Measurements from ENCODE around the gene PPCDC. TPM values are rescaled to one million over a fixed set of nuclear protein-coding genes. Genes with fewer than 3 reads are reported as not detected.
A peak's percentile ranks its signal among the peaks of the same experiment; 100 is the strongest.

The PPCDC gene
- total RNA-seq, 6 experiments from 2014 or later = 9.8 to 12.3 (median 11.2) TPM

GRCh38 chr15:75029378-75030022 lies 6.1 kb downstream of the PPCDC start:
- Mint-ChIP-seq H3K36me3 (ENCODE audit: low read depth) (no peaks in the 10 kb centered on the region), H3K27ac (peak overlapping the region; percentile 93), H3K9me3 (no peaks in the 10 kb centered on the region), H3K27me3 (ENCODE audit: insufficient read depth) (peaks cover 1% of the 10 kb centered on the region), H3K4me3 (peak overlapping the region; percentile 84), H3K4me1 (ENCODE audit: low read depth) (peaks cover 29% of the 10 kb centered on the region)
- TF ChIP-seq CTCF (IDR thresholded peaks at IDR 0.05) = peak; percentile 98
- DNase-seq = peak; percentile 84

- Mint-ChIP-seq H3K36me3 (ENCODE audit: low read depth) (no peaks in the 10 kb centered on the region), H3K9me3 (no peaks in the 10 kb centered on the region), H3K4me1 (ENCODE audit: low read depth) (peaks cover 29% of the 10 kb centered on the region), H3K27ac (peak overlapping the region; percentile 93), H3K27me3 (ENCODE audit: insufficient read depth) (peaks cover 1% of the 10 kb centered on the region), H3K4me3 (no peak overlapping the region)
- TF ChIP-seq CTCF (IDR thresholded peaks at IDR 0.05) = no peak
- no peak for DNase-seq
Observed at GRCh38 chr15:75030023-75030413, 6.6 kb downstream of the PPCDC start.

- no peak overlapping the region for H3K4me3 Mint-ChIP-seq
- TF ChIP-seq CTCF (IDR thresholded peaks at IDR 0.05) = peak; percentile 31
- no peaks in the 10 kb centered on the region for H3K9me3 Mint-ChIP-seq
- H3K27ac Mint-ChIP-seq = peak overlapping the region; percentile 93
- no peaks in the 10 kb centered on the region for H3K36me3 Mint-ChIP-seq (ENCODE audit: low read depth)
- no peak for DNase-seq
- H3K4me1 Mint-ChIP-seq (ENCODE audit: low read depth) = peaks cover 29% of the 10 kb centered on the region
- peaks cover 4% of the 10 kb centered on the region for H3K27me3 Mint-ChIP-seq (ENCODE audit: insufficient read depth)
Observed at GRCh38 chr15:75030424-75030823, 7.0 kb downstream of the PPCDC start.

- no peak for DNase-seq
- Mint-ChIP-seq H3K4me1 (ENCODE audit: low read depth) (peaks cover 41% of the 10 kb centered on the region), H3K27ac (no peak overlapping the region), H3K27me3 (ENCODE audit: insufficient read depth) (peaks cover 6% of the 10 kb centered on the region), H3K9me3 (no peaks in the 10 kb centered on the region), H3K36me3 (ENCODE audit: low read depth) (peaks cover 7% of the 10 kb centered on the region), H3K4me3 (no peak overlapping the region)
- TF ChIP-seq CTCF (IDR thresholded peaks at IDR 0.05) = no peak
Observed at GRCh38 chr15:75031848-75032247, 8.5 kb downstream of the PPCDC start.

GRCh38 chr15:75032395-75032794 lies 9.0 kb downstream of the PPCDC start:
- Mint-ChIP-seq H3K27ac (no peak overlapping the region), H3K27me3 (ENCODE audit: insufficient read depth) (peaks cover 6% of the 10 kb centered on the region), H3K4me3 (no peak overlapping the region), H3K36me3 (ENCODE audit: low read depth) (peaks cover 12% of the 10 kb centered on the region), H3K4me1 (ENCODE audit: low read depth) (peaks cover 46% of the 10 kb centered on the region), H3K9me3 (no peaks in the 10 kb centered on the region)
- no peak for TF ChIP-seq CTCF (IDR thresholded peaks at IDR 0.05)
- DNase-seq = no peak
